HEK293 (cell line): ENCODE data around the gene IRF3.

Source experiments
- CTCF ChIA-PET: fragments of 350-600 bp; formaldehyde crosslinking; extraction: SDS; loops from one replicate; lab custom pipeline; 2021; ENCODE audit warnings: antibody characterized with exemption; lab: Yijun Ruan, JAX
- POLR2A ChIA-PET: fragments of 300-600 bp; formaldehyde crosslinking; extraction: SDS; loops from one replicate; lab custom pipeline; 2020; ENCODE audit warnings: antibody characterized with exemption, inconsistent platforms; lab: Yijun Ruan, JAX
- H3K27ac ChIP-seq: fragments of 200-500 bp; sonication (Bioruptor generic); 2 replicates; pipeline ENCODE4 v1.5.1; 2014; ENCODE audit warnings: low read depth, low read length, control low read depth, inconsistent platforms; ENCODE audit errors: extremely low read depth
- H3K36me3 ChIP-seq, 2 experiments: fragments of 200-500 bp in 1 of 2; sonication (Bioruptor generic) in 1 of 2; 1 replicate in 1 of 2; 2 replicates in 1 of 2; pipeline ENCODE4 v1.5.1; 2014 to 2017; ENCODE audit warnings: inconsistent platforms in 2 of 2, low read length in 2 of 2; ENCODE audit not compliant: control insufficient read depth in 2 of 2, insufficient read depth in 1 of 2
- H3K4me1 ChIP-seq: fragments of 200-500 bp; sonication (Bioruptor generic); 2 replicates; pipeline ENCODE4 v1.5.1; 2014; ENCODE audit warnings: mild to moderate bottlenecking, low read length, inconsistent platforms; ENCODE audit not compliant: control insufficient read depth, insufficient read depth
- H3K4me3 ChIP-seq: 2 replicates; pipeline ENCODE4 v1.5.1; 2011; ENCODE audit warnings: low read depth, mild to moderate bottlenecking, control low read depth, low read length, moderate library complexity
- H3K9me3 ChIP-seq: fragments of 200-500 bp; sonication (Bioruptor generic); 2 replicates; pipeline ENCODE4 v1.5.1; 2014; ENCODE audit warnings: low read depth, low read length, inconsistent platforms; ENCODE audit not compliant: control insufficient read depth, insufficient read depth
- GLI4 ChIP-seq: fragments of 450-650 bp; formaldehyde crosslinking; IDR thresholded peaks from 2 replicates; pipeline ENCODE4 v1.5.1; 2016; ENCODE audit warnings: missing biosample characterization, missing genetic modification characterization
- GLIS2 ChIP-seq: fragments of 450-650 bp; formaldehyde crosslinking; IDR thresholded peaks from 2 replicates; pipeline ENCODE4 v1.5.1; 2016; ENCODE audit warnings: missing biosample characterization, missing genetic modification characterization
- KLF10 ChIP-seq: fragments of 450-650 bp; IDR thresholded peaks from 2 replicates; pipeline ENCODE4 v1.5.1; 2018; ENCODE audit warnings: missing biosample characterization, mild to moderate bottlenecking, missing genetic modification characterization
- KLF17 ChIP-seq: fragments of 450-650 bp; formaldehyde crosslinking; IDR thresholded peaks from 2 replicates; pipeline ENCODE4 v1.5.1; 2016; ENCODE audit warnings: missing biosample characterization, missing genetic modification characterization
- OSR2 ChIP-seq: fragments of 450-650 bp; formaldehyde crosslinking; IDR thresholded peaks from 2 replicates; pipeline ENCODE4 v1.5.1; 2016; ENCODE audit warnings: missing biosample characterization, missing genetic modification characterization
- PRDM10 ChIP-seq: fragments of 450-650 bp; formaldehyde crosslinking; IDR thresholded peaks from 2 replicates; pipeline ENCODE4 v1.5.1; 2016; ENCODE audit warnings: missing biosample characterization, missing genetic modification characterization
- YY1 ChIP-seq: fragments of 450-650 bp; formaldehyde crosslinking; IDR thresholded peaks from 2 replicates; pipeline ENCODE4 v1.5.1; 2018; ENCODE audit warnings: missing biosample characterization, missing genetic modification characterization
- YY2 ChIP-seq: fragments of 450-650 bp; formaldehyde crosslinking; IDR thresholded peaks from 2 replicates; pipeline ENCODE4 v1.5.1; 2016; ENCODE audit warnings: missing biosample characterization, missing genetic modification characterization
- ZBTB6 ChIP-seq: fragments of 450-650 bp; formaldehyde crosslinking; IDR thresholded peaks from 2 replicates; pipeline ENCODE4 v1.5.1; 2017; ENCODE audit warnings: missing biosample characterization, missing genetic modification characterization
- ZFP41 ChIP-seq: fragments of 450-650 bp; formaldehyde crosslinking; IDR thresholded peaks from 2 replicates; pipeline ENCODE4 v1.5.1; 2016; ENCODE audit warnings: missing biosample characterization, missing genetic modification characterization, borderline replicate concordance
- ZNF112 ChIP-seq: fragments of 450-650 bp; formaldehyde crosslinking; IDR thresholded peaks from 2 replicates; pipeline ENCODE4 v1.5.0; 2017; ENCODE audit warnings: missing biosample characterization, missing genetic modification characterization
- ZNF140 ChIP-seq: fragments of 450-650 bp; formaldehyde crosslinking; IDR thresholded peaks from 2 replicates; pipeline ENCODE4 v1.5.1; 2016; ENCODE audit warnings: missing biosample characterization, missing genetic modification characterization
- ZNF146 ChIP-seq: fragments of 450-650 bp; formaldehyde crosslinking; IDR thresholded peaks from 2 replicates; pipeline ENCODE4 v1.5.1; 2016; ENCODE audit warnings: missing biosample characterization, missing genetic modification characterization
- ZNF157 ChIP-seq: fragments of 450-650 bp; formaldehyde crosslinking; IDR thresholded peaks from 2 replicates; pipeline ENCODE4 v1.5.1; 2016; ENCODE audit warnings: missing biosample characterization, missing genetic modification characterization
- ZNF175 ChIP-seq: fragments of 450-650 bp; formaldehyde crosslinking; IDR thresholded peaks from 2 replicates; pipeline ENCODE4 v1.5.1; 2016; ENCODE audit warnings: missing biosample characterization, missing genetic modification characterization
- ZNF214 ChIP-seq: fragments of 450-650 bp; formaldehyde crosslinking; IDR thresholded peaks from 2 replicates; pipeline ENCODE4 v1.5.1; 2017; ENCODE audit warnings: missing biosample characterization, mild to moderate bottlenecking, missing genetic modification characterization, borderline replicate concordance
- ZNF274 ChIP-seq, 2 experiments: fragments of 200-500 bp in 1 of 2; fragments of 450-650 bp in 1 of 2; sonication (Bioruptor generic) in 1 of 2; formaldehyde crosslinking in 1 of 2; IDR thresholded peaks; 2 replicates each; pipeline versions ENCODE4 v1.5.1 to v1.6.1; 2014 to 2016; ENCODE audit warnings: borderline replicate concordance in 1 of 2, inconsistent platforms in 1 of 2, low read length in 1 of 2, missing biosample characterization in 1 of 2, missing genetic modification characterization in 1 of 2
- ZNF292 ChIP-seq: fragments of 450-650 bp; formaldehyde crosslinking; IDR thresholded peaks from 2 replicates; pipeline ENCODE4 v1.5.1; 2016; ENCODE audit warnings: low read depth, missing biosample characterization, missing genetic modification characterization, borderline replicate concordance
- ZNF302 ChIP-seq: fragments of 450-650 bp; formaldehyde crosslinking; IDR thresholded peaks from 2 replicates; pipeline ENCODE4 v1.5.1; 2016; ENCODE audit warnings: missing biosample characterization, missing genetic modification characterization, low read depth
- ZNF366 ChIP-seq: fragments of 450-650 bp; formaldehyde crosslinking; conservative IDR thresholded peaks from 2 replicates; pipeline ENCODE4 v1.5.1; 2016; ENCODE audit warnings: missing biosample characterization, missing genetic modification characterization
- ZNF521 ChIP-seq: fragments of 450-650 bp; formaldehyde crosslinking; IDR thresholded peaks from 2 replicates; pipeline ENCODE4 v1.5.1; 2017; ENCODE audit warnings: missing biosample characterization, mild to moderate bottlenecking, missing genetic modification characterization
- ZNF530 ChIP-seq: fragments of 450-650 bp; formaldehyde crosslinking; IDR thresholded peaks from 2 replicates; pipeline ENCODE4 v1.5.1; 2016; ENCODE audit warnings: low read depth, missing biosample characterization, missing genetic modification characterization
- ZNF621 ChIP-seq: fragments of 450-650 bp; formaldehyde crosslinking; IDR thresholded peaks from 2 replicates; pipeline ENCODE4 v1.5.1; 2017; ENCODE audit warnings: missing biosample characterization, missing genetic modification characterization
- ZNF768 ChIP-seq: fragments of 450-650 bp; formaldehyde crosslinking; IDR thresholded peaks from 2 replicates; pipeline ENCODE4 v1.5.1; 2018; ENCODE audit warnings: missing biosample characterization, mild to moderate bottlenecking, missing genetic modification characterization
- ZNF776 ChIP-seq: fragments of 450-650 bp; formaldehyde crosslinking; IDR thresholded peaks from 2 replicates; pipeline ENCODE4 v1.5.0; 2017; ENCODE audit warnings: missing biosample characterization, missing genetic modification characterization, borderline replicate concordance
- ZSCAN4 ChIP-seq: fragments of 450-650 bp; formaldehyde crosslinking; IDR thresholded peaks from 2 replicates; pipeline ENCODE4 v1.5.1; 2017; ENCODE audit warnings: missing biosample characterization, missing genetic modification characterization

IRF3 gene

GRCh38 chr19:49710372-49710951 lies 44.8 kb upstream of the IRF3 start:
- no peak for TF ChIP-seq ZNF292
- 0 out of 2 replicates have a peak, but pooled peaks have one; percentile 54 for TF ChIP-seq YY2 (tag by site-specific recombination)
- TF ChIP-seq ZNF274 (IDR thresholded peaks at IDR 0.05; ENCODE audit: low read length): no peak
- TF ChIP-seq ZNF274 (tag by site-specific recombination; IDR thresholded peaks at IDR 0.05; ENCODE audit: borderline replicate concordance): no peak
- ChIA-PET CTCF (no interaction called here), POLR2A (no interaction called here)
- Histone ChIP-seq H3K9me3 (no peaks in the 10 kb centered on the region), H3K4me1 (no peaks in the 10 kb centered on the region), H3K36me3 (no peaks in the 10 kb centered on the region), H3K4me3 (no peak overlapping the region), H3K27ac (no peak overlapping the region)

- POLR2A ChIA-PET: no interaction called here
- H3K36me3 ChIP-seq: no peaks in the 10 kb centered on the region; a peak in 1 of 3 replicates
These were observed 40.3 kb upstream of the IRF3 start for GRCh38 chr19:49705919-49706318.

GRCh38 chr19:49704888-49705642 lies 39.4 kb upstream of the IRF3 start:
- Histone ChIP-seq H3K9me3 (no peaks in the 10 kb centered on the region), H3K27ac (no peak overlapping the region), H3K4me1 (no peaks in the 10 kb centered on the region), H3K4me3 (no peak overlapping the region), H3K36me3 (no peaks in the 10 kb centered on the region; a peak in 1 of 3 replicates)
- TF ChIP-seq ZNF776 (tag by site-specific recombination) (no peak), PRDM10 (tag by site-specific recombination) (no peak), ZNF768 (tag by site-specific recombination) (peak; percentile 85; the same call in 1 of the 2 replicates)
- CTCF ChIA-PET: interaction anchor here (0.6 to 2.0 kb wide), 2 partner anchors 24 to 41 kb away, joined by 3 to 6 read pairs; no protein-coding TSS in a partner anchor
- POLR2A ChIA-PET: no interaction called here

More at GRCh38 chr19:49705919-49706318, 40.3 kb upstream of the IRF3 start:
- no peaks in the 10 kb centered on the region for H3K4me1 ChIP-seq
- CTCF ChIA-PET: interaction anchor here (0.6 to 1.6 kb wide), 2 partner anchors 12 to 41 kb away, joined by 3 to 4 read pairs; no protein-coding TSS in a partner anchor
- H3K27ac ChIP-seq: no peak overlapping the region
- H3K4me3 ChIP-seq: no peak overlapping the region
- no peaks in the 10 kb centered on the region for H3K9me3 ChIP-seq
- TF ChIP-seq ZNF621 (tag by site-specific recombination) (no peak), ZBTB6 (tag by site-specific recombination) (no peak), ZNF112 (tag by site-specific recombination) (no peak), OSR2 (tag by site-specific recombination) (no peak), ZNF175 (tag by site-specific recombination) (no peak), ZNF157 (tag by site-specific recombination) (no peak), GLIS2 (tag by site-specific recombination) (no peak), KLF10 (no peak), ZNF302 (tag by site-specific recombination) (no peak), GLI4 (tag by site-specific recombination) (no peak), ZNF146 (tag by site-specific recombination) (no peak), ZNF214 (no peak), YY1 (tag by site-specific recombination) (no peak), ZNF140 (tag by site-specific recombination) (no peak), ZNF521 (tag by site-specific recombination) (no peak), ZFP41 (tag by site-specific recombination) (no peak), ZNF530 (tag by site-specific recombination) (no peak), KLF17 (tag by site-specific recombination) (no peak), ZSCAN4 (tag by site-specific recombination) (no peak), ZNF366 (tag by site-specific recombination) (no peak)
